ENCODE results near the gene OR4K15. TPM values are rescaled to one million over a fixed set of nuclear protein-coding genes. Genes with fewer than 3 reads are reported as not detected.

The OR4K15 gene
- total and polyA plus RNA-seq, 2 experiments from 2014 or later = not detected

- no peak for TF ChIP-seq ZNF462 (CRISPR knock-in tag; IDR thresholded peaks at IDR 0.05)
- no peak for TF ChIP-seq ETS1 (IDR thresholded peaks at IDR 0.05)
- no peak for TF ChIP-seq EZH2 (IDR thresholded peaks at IDR 0.05; ENCODE audit: low read depth, unreplicated experiment)
- TF ChIP-seq JUNB (IDR thresholded peaks at IDR 0.05; ENCODE audit: unreplicated experiment) = no peak
- no peak for TF ChIP-seq POLR2AphosphoS5 (IDR thresholded peaks at IDR 0.05; ENCODE audit: low read depth)
- TF ChIP-seq REST (IDR thresholded peaks at IDR 0.05; ENCODE audit: unreplicated experiment) = no peak
- TF ChIP-seq ZNF331 (CRISPR knock-in tag; IDR thresholded peaks at IDR 0.05; ENCODE audit: low read depth) = no peak
- TF ChIP-seq NANOG (IDR thresholded peaks at IDR 0.05; ENCODE audit: borderline replicate concordance) = no peak
- TF ChIP-seq CREB1 (CRISPR knock-in tag; IDR thresholded peaks at IDR 0.05; ENCODE audit: low read depth) = no peak
- no peak for TF ChIP-seq EZH2phosphoT487 (IDR thresholded peaks at IDR 0.05; ENCODE audit: unreplicated experiment)
Observed at GRCh38 chr14:20002319-20002718, 26.9 kb downstream of the OR4K15 start (continued).
